ENCODE results near the gene ZPBP2. TPM values are rescaled to one million over a fixed set of nuclear protein-coding genes. Genes with fewer than 3 reads are reported as not detected.

The ZPBP2 gene
- polyA plus RNA-seq, 1 donor from 2014 or later, result not detected

- no peak for TF ChIP-seq TAF1 (IDR thresholded peaks at IDR 0.05; ENCODE audit: low read depth)
- TF ChIP-seq CTCF (IDR thresholded peaks at IDR 0.05; ENCODE audit: poor library complexity, severe bottlenecking), result no peak
- no peak for TF ChIP-seq EP300 (conservative IDR thresholded peaks at IDR 0.05; ENCODE audit: poor library complexity, severe bottlenecking)
- no peak for TF ChIP-seq REST (IDR thresholded peaks at IDR 0.05; ENCODE audit: borderline replicate concordance)
- no peak for TF ChIP-seq MXI1 (conservative IDR thresholded peaks at IDR 0.05; ENCODE audit: poor library complexity, severe bottlenecking)
- no peak for TF ChIP-seq EZH2 (IDR thresholded peaks at IDR 0.05; ENCODE audit: borderline replicate concordance, insufficient read depth, low read length, poor library complexity, severe bottlenecking)
- TF ChIP-seq SMC3 (conservative IDR thresholded peaks at IDR 0.05; ENCODE audit: poor library complexity), result no peak
- TF ChIP-seq POLR2AphosphoS5 (IDR thresholded peaks at IDR 0.05), result no peak
- TF ChIP-seq RAD21 (conservative IDR thresholded peaks at IDR 0.05), result no peak
- Histone ChIP-seq H3K27ac (ENCODE audit: low read length) (no peak overlapping the region), H3K27me3 (ENCODE audit: insufficient read depth, low read depth, low read length) (no peaks in the 10 kb centered on the region), H3K79me2 (replicated peaks; ENCODE audit: insufficient read depth, low read length) (no peaks in the 10 kb centered on the region), H2AFZ (ENCODE audit: low read depth, low read length) (no peak overlapping the region), H3K4me3 (ENCODE audit: low read length) (no peak overlapping the region), H3F3A (ENCODE audit: insufficient read depth, low read length, poor library complexity, severe bottlenecking) (no peaks in the 10 kb centered on the region), H3K9me3 (ENCODE audit: low read length) (no peaks in the 10 kb centered on the region), H3K9me2 (ENCODE audit: insufficient read depth, low read length) (no peaks in the 10 kb centered on the region), H3K4me2 (ENCODE audit: low read length) (no peak overlapping the region), H3K36me3 (ENCODE audit: insufficient read depth, low read length) (no peaks in the 10 kb centered on the region), H4K20me1 (ENCODE audit: insufficient read depth) (no peaks in the 10 kb centered on the region), H3K9ac (ENCODE audit: low read length) (no peak overlapping the region)
Measured at GRCh38 chr17:39894681-39895376, 26.8 kb downstream of the ZPBP2 start.

- no peaks in the 10 kb centered on the region for H3K9me2 ChIP-seq (ENCODE audit: insufficient read depth, low read length)
- no peak overlapping the region for H3K27ac ChIP-seq (ENCODE audit: low read length)
- no peak overlapping the region for H3K9ac ChIP-seq (ENCODE audit: low read length)
Measured at GRCh38 chr17:39898088-39898487, 30.1 kb downstream of the ZPBP2 start.

More at GRCh38 chr17:39898088-39898487, 30.1 kb downstream of the ZPBP2 start:
- no peak overlapping the region for H2AFZ ChIP-seq (ENCODE audit: low read depth, low read length)
- TF ChIP-seq SMC3 (conservative IDR thresholded peaks at IDR 0.05; ENCODE audit: poor library complexity) (no peak), EP300 (conservative IDR thresholded peaks at IDR 0.05; ENCODE audit: poor library complexity, severe bottlenecking) (no peak), EZH2 (IDR thresholded peaks at IDR 0.05; ENCODE audit: borderline replicate concordance, insufficient read depth, low read length, poor library complexity, severe bottlenecking) (no peak), POLR2AphosphoS5 (IDR thresholded peaks at IDR 0.05) (no peak), RAD21 (conservative IDR thresholded peaks at IDR 0.05) (no peak), MXI1 (conservative IDR thresholded peaks at IDR 0.05; ENCODE audit: poor library complexity, severe bottlenecking) (no peak), TAF1 (IDR thresholded peaks at IDR 0.05; ENCODE audit: low read depth) (no peak), REST (IDR thresholded peaks at IDR 0.05; ENCODE audit: borderline replicate concordance) (no peak), CTCF (IDR thresholded peaks at IDR 0.05; ENCODE audit: poor library complexity, severe bottlenecking) (no peak)
- H3K79me2 ChIP-seq (replicated peaks; ENCODE audit: insufficient read depth, low read length), result no peaks in the 10 kb centered on the region
- H3K36me3 ChIP-seq (ENCODE audit: insufficient read depth, low read length), result no peaks in the 10 kb centered on the region
- H3K4me3 ChIP-seq (ENCODE audit: low read length), result no peak overlapping the region
- H3F3A ChIP-seq (ENCODE audit: insufficient read depth, low read length, poor library complexity, severe bottlenecking), result no peaks in the 10 kb centered on the region
- no peaks in the 10 kb centered on the region for H4K20me1 ChIP-seq (ENCODE audit: insufficient read depth)
- no peaks in the 10 kb centered on the region for H3K27me3 ChIP-seq (ENCODE audit: insufficient read depth, low read depth, low read length)
- H3K9me3 ChIP-seq (ENCODE audit: low read length), result no peaks in the 10 kb centered on the region
- no peak overlapping the region for H3K4me2 ChIP-seq (ENCODE audit: low read length)

All from neural cell (in vitro differentiated cells).